Measurements from ENCODE around the gene IL4I1.
"Not testable (repeated sequence)": the region's sequence is repeated elsewhere in the genome, so short reads cannot be mapped to it uniquely, and the experiment has no call there.

GRCh38 chr19:49924881-49925210 is 28.2 kb upstream of the IL4I1 start:
- TF ChIP-seq CTCF, POLR2A (IDR thresholded peaks at IDR 0.05): not testable (repeated sequence)
